Caco-2 (cell line): ENCODE results near the gene CLEC18A. TPM values are rescaled to one million over a fixed set of nuclear protein-coding genes. Genes with fewer than 3 reads are reported as not detected.

Source experiments
- BruUV-seq: library from RNA; stranded (reverse); fragments of 400-500 nt; replicated peaks from 2 replicates; lab custom pipeline; 2021; lab: Mats Ljungman, UMichigan
- CTCF ChIA-PET: fragments of 300-600 bp; sonication (Branson Sonifier 250); formaldehyde crosslinking; loops from one replicate; lab custom pipeline; 2022; ENCODE audit warnings: antibody characterized with exemption; lab: Charles Lee
- POLR2A ChIA-PET: fragments of 300-600 bp; sonication (Branson Sonifier 250); formaldehyde crosslinking; loops from one replicate; lab custom pipeline; 2022; ENCODE audit warnings: antibody characterized with exemption; lab: Charles Lee
- DNase-seq, 2 experiments: peaks; one replicate each; pipeline versions ENCODE4 v3.0.0 to v3.0.0-alpha.2; 2020 to 2022
- H3K27me3 ChIP-seq: replicated peaks from 2 replicates; pipeline ENCODE4 v1.6.0; 2011; ENCODE audit warnings: low read length; ENCODE audit not compliant: control insufficient read depth, insufficient read depth
- H3K36me3 ChIP-seq: 2 replicates; pipeline ENCODE4 v1.5.1; 2011; ENCODE audit warnings: low read length; ENCODE audit not compliant: control insufficient read depth, insufficient read depth
- H3K4me1 ChIP-seq: fragments of 250-450 bp; sonication (Bioruptor Pico); 2 replicates; pipeline ENCODE4 v1.5.1; 2020; ENCODE audit warnings: mild to moderate bottlenecking
- H3K4me3 ChIP-seq: 2 replicates; pipeline ENCODE4 v1.5.1; 2011; ENCODE audit warnings: low read depth, mild to moderate bottlenecking, control low read depth, low read length
- H3K9me3 ChIP-seq: fragments of 250-450 bp; sonication (Bioruptor Pico); 2 replicates; pipeline ENCODE4 v1.5.1; 2020; ENCODE audit warnings: mild to moderate bottlenecking, moderate library complexity
- H3K27ac Mint-ChIP-seq: one replicate; pipeline ENCODE4 v1.8.0; 2022; ENCODE audit warnings: mixed read lengths; ENCODE audit not compliant: unreplicated experiment
- H3K27me3 Mint-ChIP-seq: one replicate; pipeline ENCODE4 v1.8.0; 2022; ENCODE audit warnings: mixed read lengths; ENCODE audit not compliant: insufficient read depth, unreplicated experiment
- H3K36me3 Mint-ChIP-seq: one replicate; pipeline ENCODE4 v1.8.0; 2022; ENCODE audit warnings: mild to moderate bottlenecking, mixed read lengths; ENCODE audit not compliant: insufficient read depth, unreplicated experiment
- H3K4me1 Mint-ChIP-seq: one replicate; pipeline ENCODE4 v1.8.0; 2022; ENCODE audit warnings: low read depth, mixed read lengths; ENCODE audit not compliant: unreplicated experiment
- H3K4me3 Mint-ChIP-seq: one replicate; pipeline ENCODE4 v1.8.0; 2022; ENCODE audit warnings: mild to moderate bottlenecking, moderate library complexity, mixed read lengths; ENCODE audit not compliant: unreplicated experiment
- H3K9me3 Mint-ChIP-seq: one replicate; pipeline ENCODE4 v1.8.0; 2022; ENCODE audit warnings: mixed read lengths; ENCODE audit not compliant: unreplicated experiment
- intact Hi-C: fragments of 100-400 bp; cut with micrococcal nuclease; formaldehyde crosslinking; loops from one replicate; pipeline ENCODE4 v1.10.0; 2022; ENCODE audit not compliant: unreplicated experiment
- total RNA-seq: library from RNA; stranded (reverse); gene quantifications from 2 replicates; pipeline ENCODE4 v1.2.3, GENCODE V29; 2022
- TF ChIP-seq, protein P1 (sequence below), 2 experiments: fragments of 200-600 bp in 1 of 2; IDR thresholded peaks; 1 replicate in 1 of 2; 2 replicates in 1 of 2; pipeline versions ENCODE4 v1.5.1 to v1.8.0; 2011 to 2022; ENCODE audit warnings: antibody characterized with exemption in 1 of 2, control low read depth in 1 of 2, inconsistent platforms in 1 of 2, low read depth in 1 of 2, low read length in 1 of 2, mild to moderate bottlenecking in 1 of 2, moderate library complexity in 1 of 2; ENCODE audit not compliant: insufficient read depth in 1 of 2, severe bottlenecking in 1 of 2, unreplicated experiment in 1 of 2

CLEC18A gene
- total RNA-seq, 1 experiment from 2014 or later, result 1.3 TPM

GRCh38 chr16:69924777-69925191 is 26.4 kb upstream of the CLEC18A start:
- no peaks in the 10 kb centered on the region for H3K27me3 ChIP-seq
- no peak for DNase-seq
- H3K4me3 ChIP-seq, result no peak overlapping the region
- H3K36me3 ChIP-seq, result no peaks in the 10 kb centered on the region
- Mint-ChIP-seq H3K27ac (no peak overlapping the region), H3K9me3 (no peaks in the 10 kb centered on the region), H3K36me3 (no peaks in the 10 kb centered on the region), H3K27me3 (no peaks in the 10 kb centered on the region), H3K4me3 (no peak overlapping the region), H3K4me1 (no peaks in the 10 kb centered on the region)
- no TSS peak for BruUV-seq
- CTCF ChIA-PET, result no interaction called here
- no peaks in the 10 kb centered on the region for H3K9me3 ChIP-seq
- POLR2A ChIA-PET, result no interaction called here
- H3K4me1 ChIP-seq, result no peaks in the 10 kb centered on the region
- intact Hi-C loops, result no loop called here
- TF ChIP-seq, protein P1, sequence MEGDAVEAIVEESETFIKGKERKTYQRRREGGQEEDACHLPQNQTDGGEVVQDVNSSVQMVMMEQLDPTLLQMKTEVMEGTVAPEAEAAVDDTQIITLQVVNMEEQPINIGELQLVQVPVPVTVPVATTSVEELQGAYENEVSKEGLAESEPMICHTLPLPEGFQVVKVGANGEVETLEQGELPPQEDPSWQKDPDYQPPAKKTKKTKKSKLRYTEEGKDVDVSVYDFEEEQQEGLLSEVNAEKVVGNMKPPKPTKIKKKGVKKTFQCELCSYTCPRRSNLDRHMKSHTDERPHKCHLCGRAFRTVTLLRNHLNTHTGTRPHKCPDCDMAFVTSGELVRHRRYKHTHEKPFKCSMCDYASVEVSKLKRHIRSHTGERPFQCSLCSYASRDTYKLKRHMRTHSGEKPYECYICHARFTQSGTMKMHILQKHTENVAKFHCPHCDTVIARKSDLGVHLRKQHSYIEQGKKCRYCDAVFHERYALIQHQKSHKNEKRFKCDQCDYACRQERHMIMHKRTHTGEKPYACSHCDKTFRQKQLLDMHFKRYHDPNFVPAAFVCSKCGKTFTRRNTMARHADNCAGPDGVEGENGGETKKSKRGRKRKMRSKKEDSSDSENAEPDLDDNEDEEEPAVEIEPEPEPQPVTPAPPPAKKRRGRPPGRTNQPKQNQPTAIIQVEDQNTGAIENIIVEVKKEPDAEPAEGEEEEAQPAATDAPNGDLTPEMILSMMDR (IDR thresholded peaks at IDR 0.05; ENCODE audit: insufficient read depth in 1 of 2, low read depth in 1 of 2, low read length in 1 of 2, severe bottlenecking in 1 of 2, unreplicated experiment in 1 of 2), result no peak

DNA sequence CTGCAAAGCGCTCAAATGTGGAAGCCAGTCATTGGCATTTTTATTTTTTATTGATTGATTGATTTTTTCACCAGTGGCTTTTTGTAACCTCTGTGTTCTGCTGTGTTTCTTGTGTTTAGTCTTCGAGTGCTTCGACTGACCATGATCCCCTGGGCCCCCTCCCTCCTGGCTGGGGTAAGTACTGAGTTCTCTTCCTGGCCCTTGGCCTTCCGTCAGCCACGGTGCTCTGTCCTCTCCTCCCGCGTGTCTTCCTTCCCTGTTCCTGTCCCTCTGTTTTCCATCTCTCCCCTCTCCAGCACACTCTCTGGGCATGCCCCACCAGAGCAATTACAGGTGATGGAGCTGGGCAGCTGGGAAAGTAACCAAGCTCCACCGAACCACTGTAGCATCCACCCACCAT is 25.8 kb upstream of the CLEC18A start:
- Histone ChIP-seq H3K9me3 (no peaks in the 10 kb centered on the region), H3K27me3 (no peaks in the 10 kb centered on the region), H3K4me1 (no peaks in the 10 kb centered on the region), H3K36me3 (no peaks in the 10 kb centered on the region), H3K4me3 (no peak overlapping the region)
- H3K27ac Mint-ChIP-seq, result no peak overlapping the region
- no peaks in the 10 kb centered on the region for H3K27me3 Mint-ChIP-seq
- BruUV-seq, result no TSS peak
- intact Hi-C loops, result no loop called here
- no peak for DNase-seq
- H3K4me3 Mint-ChIP-seq, result no peak overlapping the region
- no peaks in the 10 kb centered on the region for H3K36me3 Mint-ChIP-seq
- ChIA-PET CTCF (no interaction called here), POLR2A (no interaction called here)
- H3K9me3 Mint-ChIP-seq, result no peaks in the 10 kb centered on the region
- H3K4me1 Mint-ChIP-seq, result no peaks in the 10 kb centered on the region
- TF ChIP-seq, protein P1 (IDR thresholded peaks at IDR 0.05; ENCODE audit: insufficient read depth in 1 of 2, low read depth in 1 of 2, low read length in 1 of 2, severe bottlenecking in 1 of 2, unreplicated experiment in 1 of 2), result no peak

DNA sequence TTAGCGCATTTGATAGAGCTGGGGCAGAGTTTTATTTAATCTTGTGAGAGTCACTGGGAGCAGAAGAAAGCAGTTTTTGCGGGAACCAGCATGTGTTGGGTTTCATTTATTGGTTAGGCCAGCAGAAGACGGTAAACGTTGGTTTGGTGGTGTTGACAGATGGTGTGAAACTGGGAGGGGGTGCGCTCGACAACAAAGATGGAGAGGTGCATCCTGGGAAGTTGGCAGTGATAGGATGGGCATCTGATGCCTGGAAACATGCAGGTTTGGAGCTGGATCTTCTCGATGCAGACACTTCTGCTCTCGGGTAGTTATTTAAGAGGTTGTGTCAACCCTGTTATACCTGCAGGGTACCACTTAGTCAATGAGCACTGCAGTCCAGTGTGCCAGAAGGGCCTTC is 24.9 kb upstream of the CLEC18A start:
- no peak overlapping the region for H3K4me3 ChIP-seq
- Mint-ChIP-seq H3K9me3 (no peaks in the 10 kb centered on the region), H3K4me1 (no peaks in the 10 kb centered on the region), H3K4me3 (no peak overlapping the region), H3K27me3 (no peaks in the 10 kb centered on the region), H3K27ac (no peak overlapping the region), H3K36me3 (no peaks in the 10 kb centered on the region)
- intact Hi-C loops, result no loop called here
- ChIA-PET CTCF (no interaction called here), POLR2A (no interaction called here)
- no peak for DNase-seq
- H3K9me3 ChIP-seq, result no peaks in the 10 kb centered on the region
- BruUV-seq, result no TSS peak
- no peaks in the 10 kb centered on the region for H3K27me3 ChIP-seq
- TF ChIP-seq, protein P1 (IDR thresholded peaks at IDR 0.05; ENCODE audit: insufficient read depth in 1 of 2, low read depth in 1 of 2, low read length in 1 of 2, severe bottlenecking in 1 of 2, unreplicated experiment in 1 of 2), result no peak
- no peaks in the 10 kb centered on the region for H3K36me3 ChIP-seq
- no peaks in the 10 kb centered on the region for H3K4me1 ChIP-seq
